GM12878 (cell line): Measurements from ENCODE around the gene RFC4. TPM values are rescaled to one million over a fixed set of nuclear protein-coding genes. Genes with fewer than 3 reads are reported as not detected.
"Not testable (repeated sequence)": the region's sequence is repeated elsewhere in the genome, so short reads cannot be mapped to it uniquely, and the experiment has no call there.

Source experiments
- ATAC-seq: fragments of 200-7000 bp; cut with Tn5 transposase; 3 replicates; pipeline ENCODE4 v1.9.1; 2020; ENCODE audit warnings: mild to moderate bottlenecking, moderate library complexity
- BruUV-seq: library from RNA; stranded (reverse); fragments of 400-500 nt; replicated peaks from 2 replicates; lab custom pipeline; 2021; lab: Mats Ljungman, UMichigan
- CTCF ChIA-PET: fragments of 300-600 bp; sonication (Branson Sonifier 250); formaldehyde crosslinking; extraction: SDS; loops from one replicate; lab custom pipeline; 2021; ENCODE audit warnings: inconsistent platforms; lab: Yijun Ruan, JAX
- POLR2A ChIA-PET: fragments of 350-600 bp; formaldehyde crosslinking; extraction: SDS; loops from one replicate; lab custom pipeline; 2021; ENCODE audit warnings: inconsistent platforms; lab: Charles Lee
- RAD21 ChIA-PET: fragments of 300-600 bp; sonication (Branson Sonifier 250); formaldehyde crosslinking; loops from one replicate; lab custom pipeline; 2023; ENCODE audit warnings: antibody characterized with exemption; ENCODE audit not compliant: unreplicated experiment; lab: Charles Lee
- SMC1A ChIA-PET: fragments of 300-600 bp; sonication (Branson Sonifier 250); formaldehyde crosslinking; loops from one replicate; lab custom pipeline; 2023; ENCODE audit not compliant: unreplicated experiment, uncharacterized antibody; lab: Charles Lee
- DNase-seq: peaks from one replicate; pipeline ENCODE4 v3.0.0-alpha.2; 2011; ENCODE audit warnings: low read depth, low spot score
- FAIRE-seq: peaks from 3 replicates; lab custom pipeline; 2011; peaks lifted over from hg19 to GRCh38; lab: Jason Lieb, UNC
- H2AFZ ChIP-seq: 2 replicates; pipeline ENCODE4 v1.6.0; 2011; ENCODE audit warnings: low read depth, low read length, control low read depth; ENCODE audit not compliant: control insufficient read depth
- H3K27ac ChIP-seq: 2 replicates; pipeline ENCODE4 v1.5.1; 2011; ENCODE audit warnings: control low read depth; ENCODE audit not compliant: control insufficient read depth, insufficient read depth
- H3K27me3 ChIP-seq, 2 experiments: replicated peaks in 1 of 2; 2 replicates each; pipeline versions ENCODE4 v1.6.0 to v1.6.1; 2011; ENCODE audit warnings: low read length in 1 of 2; ENCODE audit not compliant: control insufficient read depth in 2 of 2, insufficient read depth in 2 of 2
- H3K36me3 ChIP-seq, 2 experiments: 2 replicates each; pipeline ENCODE4 v1.5.1; 2011; ENCODE audit warnings: low read length in 1 of 2; ENCODE audit not compliant: control insufficient read depth in 2 of 2, insufficient read depth in 2 of 2
- H3K4me1 ChIP-seq: 2 replicates; pipeline ENCODE4 v1.6.1; 2011; ENCODE audit warnings: mild to moderate bottlenecking, low read length, moderate library complexity, mixed read lengths; ENCODE audit not compliant: control insufficient read depth, insufficient read depth
- H3K4me2 ChIP-seq: 2 replicates; pipeline ENCODE4 v1.6.0; 2011; ENCODE audit warnings: control low read depth; ENCODE audit not compliant: control insufficient read depth, insufficient read depth
- H3K4me3 ChIP-seq: fragments of 200-600 bp; sonication (generic); 2 replicates; pipeline ENCODE4 v1.5.1; 2016
- H3K79me2 ChIP-seq: 2 replicates; pipeline ENCODE4 v1.6.0; 2011; ENCODE audit warnings: low read length; ENCODE audit not compliant: control insufficient read depth, insufficient read depth
- H3K9ac ChIP-seq: 2 replicates; pipeline ENCODE4 v1.8.0; 2011; ENCODE audit warnings: low read length, control low read depth, mixed read lengths; ENCODE audit not compliant: control insufficient read depth, insufficient read depth
- H3K9me3 ChIP-seq: replicated peaks from 3 replicates; pipeline ENCODE4 v1.5.1; 2011; ENCODE audit warnings: mild to moderate bottlenecking, low read length; ENCODE audit not compliant: control insufficient read depth, insufficient read depth
- H4K20me1 ChIP-seq: 2 replicates; pipeline ENCODE4 v1.6.0; 2011; ENCODE audit not compliant: control insufficient read depth, insufficient read depth
- BRCA1 ChIP-seq: IDR thresholded peaks from 2 replicates; pipeline ENCODE4 v1.6.1; 2011; ENCODE audit warnings: low read depth, low read length, improper control_type of control experiment
- KLF5 ChIP-seq: fragments of 450-650 bp; IDR thresholded peaks from 2 replicates; pipeline ENCODE4 v1.6.1; 2014; ENCODE audit warnings: mild to moderate bottlenecking; ENCODE audit not compliant: partially characterized antibody
- RFX5 ChIP-seq: IDR thresholded peaks from 2 replicates; pipeline ENCODE4 v1.6.1; 2011; ENCODE audit warnings: low read depth, low read length, improper control_type of control experiment
- SRF ChIP-seq, 2 experiments: IDR thresholded peaks; 2 replicates each; pipeline ENCODE4 v1.6.1; 2011; ENCODE audit warnings: low read depth in 2 of 2, low read length in 2 of 2, mild to moderate bottlenecking in 1 of 2, moderate library complexity in 1 of 2
- TBL1XR1 ChIP-seq: IDR thresholded peaks from 2 replicates; pipeline ENCODE4 v1.6.1; 2012; ENCODE audit warnings: low read depth, low read length, improper control_type of control experiment
- ZNF622 ChIP-seq: fragments of 450-650 bp; IDR thresholded peaks from 2 replicates; pipeline ENCODE4 v1.6.1; 2017; ENCODE audit warnings: mild to moderate bottlenecking, inconsistent platforms
- WGBS: methylation state at CpG from one replicate; pipeline ENCODE4 v1.1.6; 2016; ENCODE audit warnings: low lambda C conversion rate; ENCODE audit not compliant: insufficient replicate concordance, insufficient coverage; ENCODE audit errors: missing lambda C conversion rate; 5-methylcytosine and 5-hydroxymethylcytosine counted together
- in situ Hi-C: fragments of 300-500 bp; cut with MboI; formaldehyde crosslinking; loops from 9 replicates; pipeline ENCODE4 v1.14.3; 2018; ENCODE audit warnings: mixed read lengths
- intact Hi-C: fragments of 100-400 bp; cut with micrococcal nuclease; formaldehyde crosslinking; loops from one replicate; pipeline ENCODE4 v1.14.2; 2022; ENCODE audit not compliant: unreplicated experiment
- polyA plus RNA-seq, 11 experiments: library from polyadenylated mRNA; depleted of rRNA in 4 of 11; unstranded in 6 of 11; stranded (reverse) in 5 of 11; fragments of >200 nt; fragmentation: Nextera tagmentation in 4 of 11; fragmentation: Illumina TruSeq in 1 of 11; extraction: Ambion mirVana in 4 of 11; extraction: Trizol in 1 of 11; gene quantifications; 1 replicate in 1 of 11; 2 replicates in 10 of 11; pipeline versions ENCODE4 v1.2.1 to v1.2.3, GENCODE V29; 2011 to 2016; ENCODE audit warnings: inconsistent platforms in 2 of 11, missing spikeins in 2 of 11, low read depth in 1 of 11
- total RNA-seq, 4 experiments: library from RNA; depleted of rRNA in 3 of 4; stranded (reverse); fragments of >200 nt in 3 of 4; fragmentation: Illumina TruSeq in 1 of 4; extraction: Trizol in 1 of 4; gene quantifications; 2 replicates each; pipeline versions ENCODE4 v1.2.1 to v1.2.3, GENCODE V29; 2013 to 2021
- TF ChIP-seq, protein P1 (sequence below): IDR thresholded peaks from 2 replicates; pipeline ENCODE4 v1.6.1; 2012; ENCODE audit warnings: low read depth, low read length, improper control_type of control experiment

RFC4 gene
- total and polyA plus RNA-seq, 10 of the 15 experiments (the other 5 are each of a cell fraction or from before 2014, with no cell fraction given), result 49.1 to 144 (median 112) TPM

DNA sequence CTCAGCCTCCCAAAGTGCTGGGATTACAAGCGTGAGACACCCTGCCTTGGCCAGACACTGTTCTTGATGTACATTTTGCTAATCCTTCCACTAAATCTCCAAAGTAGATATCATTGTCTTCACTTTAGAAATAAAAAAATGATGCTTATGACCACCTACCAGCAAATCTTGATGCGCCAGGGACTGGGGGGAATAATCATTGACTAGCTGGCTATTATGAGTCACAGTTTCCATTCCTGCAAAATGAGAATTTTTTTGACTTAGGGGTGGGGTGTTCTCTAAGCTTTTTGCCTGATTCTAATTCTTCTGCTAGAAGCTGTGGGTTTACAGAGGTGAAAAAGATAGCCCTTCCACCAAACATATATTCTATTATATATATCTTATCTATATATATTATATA lies 17.1 kb upstream of the RFC4 start:
- Histone ChIP-seq H3K9ac (no peak overlapping the region), H3K36me3 (no peaks in the 10 kb centered on the region), H3K27ac (no peak overlapping the region), H4K20me1 (peaks cover 4% of the 10 kb centered on the region; the same call in 1 of the 2 replicates), H3K27me3 (peaks cover 5 to 18% of the 10 kb centered on the region in 2 experiments), H2AFZ (no peak overlapping the region), H3K4me1 (no peaks in the 10 kb centered on the region), H3K4me3 (no peak overlapping the region), H3K4me2 (no peak overlapping the region)
- intact Hi-C loops, result no loop called here
- FAIRE-seq (no peak), ATAC-seq (no peak), DNase-seq (no peak)
- CTCF ChIA-PET, result interaction anchor here (0.6 to 9.3 kb wide), 2 partner anchors 199 to 208 kb away, joined by 3 to 183 read pairs; partner anchors contain the start of gene AHSG
- RAD21 ChIA-PET, result interaction anchor here (3.4 kb wide), 1 partner anchor 207 kb away, joined by 45 read pairs; no protein-coding TSS in a partner anchor
- SMC1A ChIA-PET, result interaction anchor here (1.3 kb wide), 1 partner anchor 18 kb away, joined by 3 read pairs; no protein-coding TSS in a partner anchor
- in situ Hi-C loops, result loop anchor here (5.0 kb wide), 1 partner anchor 206 kb away; no protein-coding TSS in a partner anchor
- POLR2A ChIA-PET, result no interaction called here
- no TSS peak for BruUV-seq
- WGBS, result 21% methylated on average over 2 of the region's 2 CpGs
- TF ChIP-seq ZNF622, result no peak
- no peak for TF ChIP-seq SRF (IDR thresholded peaks at IDR 0.05; ENCODE audit: low read depth in 2 of 2, low read length in 2 of 2)
- no peak for TF ChIP-seq KLF5
- TF ChIP-seq TBL1XR1, result no peak
- TF ChIP-seq BRCA1, result no peak
- no peak for TF ChIP-seq RFX5
- TF ChIP-seq, protein P1, sequence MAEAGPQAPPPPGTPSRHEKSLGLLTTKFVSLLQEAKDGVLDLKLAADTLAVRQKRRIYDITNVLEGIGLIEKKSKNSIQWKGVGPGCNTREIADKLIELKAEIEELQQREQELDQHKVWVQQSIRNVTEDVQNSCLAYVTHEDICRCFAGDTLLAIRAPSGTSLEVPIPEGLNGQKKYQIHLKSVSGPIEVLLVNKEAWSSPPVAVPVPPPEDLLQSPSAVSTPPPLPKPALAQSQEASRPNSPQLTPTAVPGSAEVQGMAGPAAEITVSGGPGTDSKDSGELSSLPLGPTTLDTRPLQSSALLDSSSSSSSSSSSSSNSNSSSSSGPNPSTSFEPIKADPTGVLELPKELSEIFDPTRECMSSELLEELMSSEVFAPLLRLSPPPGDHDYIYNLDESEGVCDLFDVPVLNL, result no peak
- TF ChIP-seq, all 136 proteins: peak for 0
- Histone ChIP-seq H3K9me3 (no peaks in the 10 kb centered on the region), H3K79me2 (no peaks in the 10 kb centered on the region)

DNA sequence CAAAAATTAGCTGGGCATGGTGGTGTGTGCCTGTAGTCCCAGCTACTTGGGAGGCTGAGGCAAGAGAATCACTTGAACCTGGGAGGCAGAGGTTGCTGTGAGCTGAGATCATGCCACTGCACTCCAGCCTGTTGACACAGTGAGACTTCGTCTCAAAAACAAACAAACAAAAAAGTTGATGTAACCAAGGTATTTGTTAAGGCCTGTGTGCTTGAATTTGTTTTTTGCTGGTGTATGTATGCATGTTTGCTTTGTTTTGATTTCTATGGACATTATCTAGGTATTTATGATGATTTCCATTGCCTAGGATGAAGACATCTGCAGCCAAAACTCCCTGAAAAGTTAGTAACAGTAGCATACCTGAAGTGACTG lies 16.1 kb upstream of the RFC4 start:
- ChIA-PET RAD21 (interaction anchor here (0.5 to 3.4 kb wide), 5 partner anchors 66 to 343 kb away, joined by 3 to 45 read pairs (median 4); no protein-coding TSS in a partner anchor), CTCF (interaction anchor here (0.8 to 9.3 kb wide), 18 partner anchors 8 to 1161 kb away, joined by 3 to 183 read pairs (median 4); partner anchors contain the start of gene AHSG), SMC1A (interaction anchor here (0.9 to 2.7 kb wide), 7 partner anchors 167 to 342 kb away, joined by 3 to 25 read pairs (median 3); no protein-coding TSS in a partner anchor)
- intact Hi-C loops, H3K79me2 ChIP-seq, H4K20me1 ChIP-seq, DNase-seq, H3K9ac ChIP-seq, POLR2A ChIA-PET, H3K27ac ChIP-seq, H3K9me3 ChIP-seq, H2AFZ ChIP-seq, BruUV-seq, FAIRE-seq, H3K4me3 ChIP-seq, ATAC-seq, H3K36me3 ChIP-seq, H3K4me2 ChIP-seq, H3K4me1 ChIP-seq: not testable (repeated sequence)
- H3K27me3 ChIP-seq, result peaks cover 5 to 18% of the 10 kb centered on the region in 2 experiments
- 38% methylated on average over 1 of the region's 1 CpG for WGBS
- in situ Hi-C loops, result loop anchor here (5.0 kb wide), 1 partner anchor 205 kb away; no protein-coding TSS in a partner anchor
